GM19455 (cell line): ENCODE data around the gene SHC2.

Experiments
- ATAC-seq: cut with Tn5 transposase; IDR thresholded peaks from one replicate; pipeline ENCODE4 v1.9.1; 2021; ENCODE audit not compliant: unreplicated experiment

SHC2 gene, protein sequence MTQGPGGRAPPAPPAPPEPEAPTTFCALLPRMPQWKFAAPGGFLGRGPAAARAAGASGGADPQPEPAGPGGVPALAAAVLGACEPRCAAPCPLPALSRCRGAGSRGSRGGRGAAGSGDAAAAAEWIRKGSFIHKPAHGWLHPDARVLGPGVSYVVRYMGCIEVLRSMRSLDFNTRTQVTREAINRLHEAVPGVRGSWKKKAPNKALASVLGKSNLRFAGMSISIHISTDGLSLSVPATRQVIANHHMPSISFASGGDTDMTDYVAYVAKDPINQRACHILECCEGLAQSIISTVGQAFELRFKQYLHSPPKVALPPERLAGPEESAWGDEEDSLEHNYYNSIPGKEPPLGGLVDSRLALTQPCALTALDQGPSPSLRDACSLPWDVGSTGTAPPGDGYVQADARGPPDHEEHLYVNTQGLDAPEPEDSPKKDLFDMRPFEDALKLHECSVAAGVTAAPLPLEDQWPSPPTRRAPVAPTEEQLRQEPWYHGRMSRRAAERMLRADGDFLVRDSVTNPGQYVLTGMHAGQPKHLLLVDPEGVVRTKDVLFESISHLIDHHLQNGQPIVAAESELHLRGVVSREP

DNA sequence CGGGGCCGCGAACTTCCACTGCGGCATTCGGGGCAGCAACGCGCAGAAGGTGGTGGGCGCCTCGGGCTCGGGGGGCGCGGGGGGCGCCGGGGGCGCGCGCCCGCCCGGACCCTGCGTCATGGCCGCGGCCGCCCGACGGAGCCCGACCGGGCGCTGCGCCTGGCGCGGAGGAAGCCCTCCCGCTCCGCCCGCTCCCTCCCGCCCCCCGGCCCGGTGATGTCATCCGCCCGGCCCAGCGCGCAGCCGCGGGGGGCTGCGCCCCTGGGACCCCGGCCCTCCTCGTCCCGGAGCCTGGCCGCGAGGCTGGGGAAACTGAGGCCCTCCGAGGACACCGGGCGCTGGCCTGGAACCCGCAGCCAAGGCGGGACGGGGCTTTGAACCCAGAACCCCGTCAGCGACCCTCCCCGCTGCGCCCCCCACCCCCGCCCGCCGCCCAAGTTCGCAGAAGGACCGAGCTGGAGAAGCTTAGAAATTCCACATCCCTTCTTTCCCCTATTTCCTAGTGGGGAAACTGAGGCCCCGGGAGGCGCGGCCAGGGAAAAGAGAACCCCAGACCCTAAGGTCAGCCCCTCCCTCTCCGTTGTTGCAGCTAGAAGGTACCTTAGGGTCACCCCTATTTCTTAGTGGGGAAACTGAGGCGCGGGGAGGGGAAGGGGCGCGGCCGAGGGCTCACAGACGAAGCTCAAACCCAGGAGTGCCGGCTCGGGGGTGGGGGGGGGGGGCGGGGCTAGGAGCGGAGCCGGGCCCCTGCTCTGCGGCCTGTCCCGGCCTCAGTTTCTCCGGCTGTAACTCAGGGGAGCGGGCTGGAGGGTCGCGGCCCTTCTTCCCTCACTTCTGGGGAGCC is at the start of gene SHC2:
Gene SHC2, minus strand, starts transcription at position 157 of the 844 bp plus-strand sequence. Its CDS starts 37 bp downstream, at position 120.
- ATAC-seq: no peak

DNA sequence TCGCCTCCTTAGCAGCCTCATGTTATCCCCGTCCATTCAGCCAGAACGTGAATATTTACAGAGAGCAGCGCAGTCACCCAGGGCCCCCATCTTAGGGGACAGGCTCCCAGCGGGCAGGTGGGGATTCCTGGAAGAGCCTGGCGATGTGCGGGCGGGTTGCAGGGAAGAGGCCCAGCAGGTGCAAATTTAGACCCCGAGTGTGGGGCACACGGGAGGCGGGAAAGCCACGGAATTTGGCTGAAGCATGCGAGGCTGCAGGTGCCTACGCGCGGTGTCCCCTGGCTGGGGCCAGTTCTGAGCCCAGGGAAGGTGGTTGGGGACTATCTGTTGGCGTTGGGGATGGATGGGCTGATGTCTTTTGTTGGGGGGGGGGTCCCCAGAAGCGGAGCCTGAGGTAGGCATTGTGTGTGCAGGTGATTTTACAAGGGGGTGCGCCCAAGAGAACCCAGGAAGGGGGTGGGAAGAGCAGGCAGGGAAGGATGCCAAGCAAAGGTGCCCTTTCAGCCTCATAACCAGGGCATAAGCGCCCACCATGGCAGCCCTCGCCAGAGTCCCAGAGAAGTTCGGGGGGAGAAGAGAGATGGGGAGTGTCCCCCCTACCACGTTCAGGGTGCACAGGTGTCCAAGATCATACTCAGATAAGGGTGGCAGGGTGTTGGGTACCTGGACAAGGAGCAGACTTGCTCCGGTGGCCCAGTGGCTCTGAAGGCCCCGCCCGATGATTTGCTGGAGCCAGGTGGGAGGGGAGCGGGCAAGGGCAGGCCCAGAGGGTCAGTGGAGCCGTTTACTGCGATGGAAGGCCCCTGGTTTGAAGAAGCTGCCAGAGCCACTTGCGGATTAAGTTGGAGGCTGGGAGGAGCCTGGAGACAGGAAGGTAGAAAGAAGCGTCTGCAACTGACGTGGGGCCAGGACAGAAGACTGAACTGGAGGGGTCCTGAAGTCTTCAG is 47.6 kb upstream of the SHC2 start:
- ATAC-seq: no peak

DNA sequence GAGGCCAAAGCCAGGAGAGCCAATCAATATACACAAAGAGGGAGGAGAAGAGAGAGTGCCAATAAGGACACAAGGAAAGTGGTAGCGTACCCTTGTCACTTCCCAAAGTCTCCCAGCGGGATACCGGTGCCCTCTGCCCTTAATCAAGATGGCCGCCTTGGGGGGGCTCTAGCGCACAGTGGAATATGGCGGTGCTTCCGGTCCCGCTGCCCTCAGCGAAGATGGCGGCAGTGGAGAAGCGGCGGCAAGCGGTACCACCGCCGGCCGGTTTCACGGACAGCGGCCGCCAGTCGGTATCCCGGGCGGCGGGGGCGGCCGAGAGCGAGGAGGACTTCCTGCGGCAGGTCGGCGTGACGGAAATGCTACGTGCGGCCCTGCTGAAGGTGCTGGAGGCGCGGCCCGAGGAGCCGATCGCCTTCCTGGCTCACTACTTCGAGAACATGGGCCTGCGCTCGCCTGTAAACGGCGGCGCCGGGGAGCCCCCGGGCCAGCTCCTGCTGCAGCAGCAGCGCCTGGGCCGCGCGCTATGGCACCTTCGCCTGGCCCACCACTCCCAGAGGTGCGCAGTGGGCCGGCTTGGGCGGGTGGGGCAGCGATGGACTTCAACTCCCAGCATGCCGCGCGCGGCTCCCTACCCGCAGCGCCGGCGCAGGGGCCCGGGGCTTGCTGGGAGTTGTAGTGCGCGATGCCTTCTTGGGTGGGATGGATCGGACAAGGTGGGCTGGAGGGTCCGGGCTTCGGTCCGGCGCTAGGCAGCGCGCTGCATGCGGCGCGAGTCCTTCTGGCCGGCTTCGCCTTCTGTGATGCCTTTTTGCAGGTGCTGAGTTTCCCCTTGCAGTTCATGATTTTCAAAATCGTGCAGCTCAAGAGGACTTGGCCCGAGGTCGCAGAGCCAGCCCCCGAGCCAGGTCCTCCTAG is 46.7 kb upstream of the SHC2 start, which contains the start of gene TPGS1:
Gene TPGS1, plus strand, starts transcription at position 212 of the 918 bp plus-strand sequence. Its CDS starts 10 bp downstream, at position 222.
- peak; percentile 57 for ATAC-seq

DNA sequence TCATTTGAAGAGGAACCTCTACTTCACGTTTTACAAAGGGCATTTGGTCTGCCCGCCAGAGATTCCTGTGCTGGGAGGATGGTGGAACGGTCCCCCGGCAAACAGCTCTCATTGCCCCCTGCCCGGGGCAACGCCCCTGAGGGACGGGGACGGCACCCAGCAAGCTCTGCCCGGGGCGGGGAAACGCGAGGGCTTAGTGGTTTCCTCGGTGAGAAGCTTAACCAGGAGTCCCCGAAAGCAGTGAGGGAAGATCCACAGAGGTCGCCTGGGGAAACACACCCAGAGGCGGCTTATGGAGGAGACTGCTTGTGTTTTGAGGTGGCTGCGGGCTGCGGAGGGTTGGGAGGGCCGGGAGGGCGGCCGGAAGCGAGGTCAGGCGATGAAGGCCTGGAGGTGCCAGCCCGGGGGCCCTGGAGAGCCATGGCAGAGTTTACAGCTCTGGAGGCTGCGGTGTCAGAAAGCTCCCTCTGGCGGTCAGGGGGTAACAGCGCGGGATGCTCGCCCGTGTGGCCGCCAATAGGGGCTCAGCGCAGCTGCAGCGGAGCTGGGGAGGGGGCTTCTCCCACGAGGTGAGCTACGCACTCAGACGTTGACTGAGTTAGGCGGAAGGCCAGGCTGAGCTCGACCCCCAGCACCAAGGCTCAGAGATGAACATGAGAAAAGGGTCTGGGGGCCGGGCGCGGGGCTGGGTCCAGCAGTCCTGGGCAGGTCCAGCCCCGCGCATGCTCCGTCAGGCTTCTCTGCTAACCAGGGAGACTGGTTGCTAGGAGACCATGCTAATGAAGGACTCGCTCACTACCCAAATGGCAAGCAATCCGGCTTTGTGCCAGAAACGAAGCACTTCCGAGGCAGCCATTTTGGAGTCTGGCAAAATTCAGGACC is 45.8 kb upstream of the SHC2 start:
- ATAC-seq: peak; percentile 63

DNA sequence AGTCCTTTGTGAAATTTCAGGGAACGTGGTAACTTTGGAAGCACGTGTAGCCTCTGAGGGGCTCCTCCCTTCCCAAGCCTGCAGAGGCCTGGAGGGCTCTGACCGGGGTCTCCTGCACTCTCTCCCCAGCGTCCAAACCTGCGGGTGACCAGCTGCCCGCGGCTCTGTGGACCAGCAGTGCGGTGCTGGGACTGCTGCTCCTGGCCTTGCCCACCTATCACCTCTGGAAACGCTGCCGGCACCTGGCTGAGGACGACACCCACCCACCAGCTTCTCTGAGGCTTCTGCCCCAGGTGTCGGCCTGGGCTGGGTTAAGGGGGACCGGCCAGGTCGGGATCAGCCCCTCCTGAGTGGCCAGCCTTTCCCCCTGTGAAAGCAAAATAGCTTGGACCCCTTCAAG is 43.8 kb upstream of the SHC2 start:
- no peak for ATAC-seq

DNA sequence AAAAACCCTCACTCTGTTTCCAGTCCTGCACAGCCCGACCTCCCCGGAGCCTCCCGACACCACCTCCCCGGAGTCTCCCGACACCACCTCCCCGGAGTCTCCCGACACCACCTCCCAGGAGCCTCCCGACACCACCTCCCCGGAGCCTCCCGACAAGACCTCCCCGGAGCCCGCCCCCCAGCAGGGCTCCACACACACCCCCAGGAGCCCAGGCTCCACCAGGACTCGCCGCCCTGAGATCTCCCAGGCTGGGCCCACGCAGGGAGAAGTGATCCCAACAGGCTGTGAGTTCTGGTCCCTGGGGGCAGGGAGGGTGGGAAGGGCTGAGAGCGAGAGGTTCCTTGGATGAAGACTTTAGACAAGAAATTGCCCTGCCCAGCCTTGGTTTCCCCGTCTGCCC is 40.8 kb upstream of the SHC2 start:
- ATAC-seq: no peak

DNA sequence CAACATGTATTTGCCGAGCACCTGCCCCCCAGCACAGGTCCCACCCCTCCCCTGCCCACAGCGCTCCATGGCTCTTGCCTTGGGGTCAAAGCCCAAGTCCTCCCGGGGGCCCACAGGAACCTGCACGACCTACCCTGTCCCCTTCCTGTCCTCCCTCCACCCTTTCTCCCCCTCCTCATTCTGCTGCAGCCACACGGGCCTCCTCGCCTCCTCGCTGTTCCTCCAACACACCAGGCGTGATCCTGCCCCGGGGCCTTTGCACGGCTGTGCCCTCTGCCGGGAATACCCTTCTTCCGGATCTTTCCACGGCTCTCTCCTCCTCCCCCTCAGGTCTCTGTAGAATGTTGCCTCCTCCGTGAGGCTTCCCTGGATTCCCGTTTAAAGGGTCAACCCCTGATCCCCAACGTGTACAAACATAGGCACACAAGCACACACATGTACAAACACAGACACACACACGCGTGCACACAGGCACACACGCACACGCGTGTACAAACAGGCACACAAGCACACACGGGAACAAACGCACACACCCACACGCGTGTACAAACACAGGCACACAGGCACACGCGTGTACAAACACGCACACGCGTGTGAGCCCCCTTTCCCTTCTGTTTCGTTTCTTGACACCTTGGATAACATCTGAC is 38.3 kb upstream of the SHC2 start:
- no peak for ATAC-seq

DNA sequence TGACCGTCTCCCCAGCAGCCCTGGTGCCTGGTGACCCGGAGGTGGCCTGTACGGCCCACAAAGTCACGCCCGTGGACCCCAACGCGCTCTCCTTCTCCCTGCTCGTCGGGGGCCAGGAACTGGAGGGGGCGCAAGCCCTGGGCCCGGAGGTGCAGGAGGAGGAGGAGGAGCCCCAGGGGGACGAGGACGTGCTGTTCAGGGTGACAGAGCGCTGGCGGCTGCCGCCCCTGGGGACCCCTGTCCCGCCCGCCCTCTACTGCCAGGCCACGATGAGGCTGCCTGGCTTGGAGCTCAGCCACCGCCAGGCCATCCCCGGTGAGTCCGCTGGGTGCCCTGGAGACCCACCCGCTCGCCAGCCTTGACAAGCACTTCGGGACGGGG is 37.7 kb upstream of the SHC2 start:
- no peak for ATAC-seq

DNA sequence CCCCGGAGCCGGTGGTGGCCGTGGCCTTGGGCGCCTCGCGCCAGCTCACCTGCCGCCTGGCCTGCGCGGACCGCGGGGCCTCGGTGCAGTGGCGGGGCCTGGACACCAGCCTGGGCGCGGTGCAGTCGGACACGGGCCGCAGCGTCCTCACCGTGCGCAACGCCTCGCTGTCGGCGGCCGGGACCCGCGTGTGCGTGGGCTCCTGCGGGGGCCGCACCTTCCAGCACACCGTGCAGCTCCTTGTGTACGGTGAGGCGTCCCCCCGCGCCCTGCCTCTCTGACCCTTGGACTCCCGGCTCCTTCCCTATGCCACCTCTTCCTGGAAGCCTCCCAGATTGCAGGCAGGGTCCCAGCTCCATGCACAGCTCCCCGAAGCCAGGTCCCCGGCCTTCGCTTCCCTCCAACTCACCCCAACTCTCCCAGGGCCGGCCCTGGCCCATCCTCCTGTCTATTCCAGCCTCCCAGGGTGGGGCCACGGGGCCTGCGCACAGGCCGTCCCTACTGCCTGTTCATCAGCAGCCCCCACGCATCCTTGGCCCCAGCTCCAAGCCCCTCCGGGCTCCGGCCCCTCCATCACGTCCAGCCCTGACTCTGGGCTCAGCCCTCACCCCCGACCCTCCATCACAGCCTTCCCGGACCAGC is 37.2 kb upstream of the SHC2 start:
- ATAC-seq: no peak

DNA sequence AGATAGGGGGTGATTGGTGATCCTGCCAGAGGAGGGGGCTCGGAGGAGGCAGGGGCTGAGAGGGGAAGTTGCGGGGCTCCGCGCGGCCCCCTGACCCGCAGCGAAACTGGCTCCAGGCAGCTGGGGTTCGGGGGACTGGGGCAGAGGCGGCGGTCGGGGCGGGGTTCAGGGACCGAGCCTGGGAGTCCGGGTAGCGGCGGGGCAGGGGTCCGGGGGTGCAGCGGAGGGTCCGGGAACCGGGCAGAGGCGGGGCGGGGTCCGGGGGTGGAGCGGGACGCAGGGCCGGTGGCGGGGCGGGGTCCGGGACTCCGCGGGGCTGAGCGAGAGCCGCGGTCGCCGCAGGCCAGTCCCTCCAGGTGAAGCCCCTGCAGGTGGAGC is 36.6 kb upstream of the SHC2 start:
- ATAC-seq: no peak

DNA sequence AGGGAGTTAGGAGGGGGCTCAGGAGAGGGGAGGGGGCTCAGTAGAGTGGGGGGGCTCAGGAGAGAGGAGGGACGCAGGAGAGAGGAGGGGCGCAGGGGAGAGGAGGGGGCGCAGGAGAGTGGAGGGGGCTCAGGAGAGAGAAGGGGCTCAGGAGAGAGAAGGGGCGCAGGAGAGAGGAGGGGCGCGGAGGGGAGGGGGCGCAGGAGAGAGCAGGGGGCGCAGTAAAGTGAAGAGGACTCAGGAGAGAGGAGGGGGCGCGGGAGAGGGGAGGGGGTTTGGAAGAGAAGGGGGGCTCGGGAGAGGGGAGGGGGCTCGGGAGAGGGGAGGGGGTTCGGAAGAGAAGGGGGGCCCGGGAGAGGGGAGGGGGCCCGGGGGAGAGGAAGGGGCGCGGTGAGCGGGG is 36.2 kb upstream of the SHC2 start:
- ATAC-seq: no peak

DNA sequence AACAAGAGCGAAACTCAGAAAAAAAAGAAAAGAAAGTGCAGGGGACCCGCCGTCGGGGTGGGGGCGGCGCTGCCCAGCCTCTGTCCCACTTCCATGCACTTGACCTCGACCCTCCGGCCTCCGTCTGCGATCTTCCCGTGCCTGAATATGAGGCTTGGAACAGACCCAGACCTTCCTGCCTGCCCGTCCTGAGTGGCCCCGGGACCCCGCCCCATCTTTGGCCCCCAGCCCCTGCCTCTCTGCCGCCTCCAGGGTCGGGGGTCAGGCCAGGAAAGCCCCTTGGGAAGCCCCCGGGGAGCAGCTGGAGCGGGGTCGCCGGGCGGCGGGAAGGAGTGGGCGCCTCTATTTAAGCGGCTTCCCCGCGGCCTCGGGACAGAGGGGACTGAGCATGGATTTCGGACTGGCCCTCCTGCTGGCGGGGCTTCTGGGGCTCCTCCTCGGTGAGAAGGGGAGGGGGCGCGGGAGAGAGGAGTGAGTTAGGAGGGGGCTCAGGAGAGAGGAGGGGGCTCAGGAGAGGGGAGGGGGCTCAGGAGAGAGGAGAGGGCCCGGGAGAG is 35.4 kb upstream of the SHC2 start, which contains the start of gene MADCAM1:
Gene MADCAM1, plus strand, starts transcription at position 375 of the 554 bp plus-strand sequence. Its CDS starts 14 bp downstream, at position 389.
- no peak for ATAC-seq

DNA sequence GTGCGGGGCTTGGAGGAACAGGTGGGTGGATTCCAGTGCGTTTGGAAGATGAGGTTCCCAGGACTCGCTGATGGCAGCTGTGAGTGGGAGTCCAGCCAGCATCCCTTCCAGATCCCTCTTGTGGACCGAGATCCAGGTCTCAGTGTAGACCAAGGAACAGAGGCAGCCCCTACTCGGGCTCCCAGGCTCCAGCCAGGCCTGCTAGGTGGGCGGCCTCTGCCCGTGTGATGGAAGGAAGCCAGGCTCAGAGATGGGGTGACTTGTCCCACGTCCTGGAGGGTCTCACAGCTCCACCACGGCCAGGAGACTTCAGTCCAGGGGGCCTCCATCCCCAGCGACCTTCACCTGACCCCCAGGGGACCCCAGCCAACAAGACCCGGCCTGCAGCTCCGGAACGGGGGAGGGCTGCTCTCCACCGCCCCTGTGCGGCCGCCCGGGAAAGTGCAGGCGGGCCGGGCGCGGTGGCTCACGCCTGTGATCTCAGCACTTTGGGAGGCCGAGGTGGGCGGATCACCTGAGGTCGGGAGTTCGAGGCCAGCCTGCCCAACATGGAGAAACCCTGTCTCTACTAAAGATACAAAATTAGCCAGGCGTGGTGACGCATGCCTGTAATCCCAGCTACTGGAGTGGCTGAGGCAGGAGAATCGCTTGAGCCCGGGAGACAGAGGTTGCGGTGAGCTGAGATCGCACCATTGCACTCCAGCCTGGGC is 34.7 kb upstream of the SHC2 start:
- ATAC-seq: no peak

DNA sequence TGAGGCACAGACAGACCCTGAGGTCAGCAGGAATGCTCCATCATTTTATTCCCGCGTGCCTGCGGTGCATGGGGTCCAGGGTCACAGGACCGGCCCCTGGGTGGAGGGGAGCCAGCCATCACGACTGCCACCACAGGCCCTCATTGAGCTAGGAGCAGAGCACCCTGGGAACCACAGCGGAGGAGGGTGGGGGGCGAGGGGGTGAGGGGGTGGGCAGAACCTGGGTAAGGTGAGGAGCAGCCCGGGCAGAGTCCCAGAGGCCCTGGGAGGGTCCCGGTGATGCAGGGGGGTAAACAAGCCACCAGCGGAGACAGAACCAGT is 34.2 kb upstream of the SHC2 start:
- ATAC-seq: no peak

DNA sequence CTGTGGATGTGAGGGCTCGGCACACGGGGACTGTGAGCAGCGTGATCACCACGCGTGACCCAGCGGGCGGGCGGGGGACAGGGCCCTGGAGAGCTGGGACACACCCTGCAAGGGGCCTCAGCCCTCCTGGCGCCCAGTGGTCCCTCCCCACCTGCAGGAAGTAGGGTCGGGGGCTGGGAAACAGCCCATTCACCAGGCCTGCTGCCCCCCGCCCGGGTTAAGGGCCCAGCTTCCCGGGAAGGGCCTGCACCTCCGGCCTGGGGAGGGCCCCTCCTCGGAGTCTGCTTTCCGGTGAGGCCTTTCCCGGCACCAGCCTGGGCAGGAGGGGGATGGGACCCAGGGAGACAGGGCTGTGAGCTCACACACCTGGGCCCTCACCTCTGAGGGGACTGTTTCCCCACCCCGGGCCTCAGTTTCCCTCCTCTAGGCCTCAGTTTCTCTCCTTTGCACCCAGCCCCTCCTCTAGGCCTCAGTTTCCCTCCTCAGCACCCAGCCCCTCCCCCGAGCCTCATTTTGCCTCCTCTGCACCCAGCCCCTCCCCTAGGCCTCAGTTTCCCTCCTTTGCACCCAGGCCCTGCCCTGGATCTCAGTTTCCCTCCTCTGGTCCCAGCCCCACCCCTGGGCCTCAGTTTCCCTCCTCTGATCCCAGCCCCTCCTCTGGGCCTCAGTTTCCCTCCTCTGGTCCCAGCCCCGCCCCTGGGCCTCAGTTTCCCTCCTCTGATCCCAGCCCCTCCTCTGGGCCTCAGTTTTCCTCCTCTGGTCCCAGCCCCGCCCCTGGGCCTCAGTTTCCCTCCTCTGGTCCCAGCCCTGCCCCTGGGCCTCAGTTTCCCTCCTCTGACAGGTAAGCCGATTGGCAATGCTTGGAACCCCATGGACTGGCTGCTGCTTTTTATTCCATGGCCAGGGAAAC is 33.6 kb upstream of the SHC2 start:
- ATAC-seq: no peak
